Endothelial cell of umbilical vein (primary cell): ENCODE measurements around the gene NEDD4L.

Experiments used
- EZH2 ChIP-seq: IDR thresholded peaks from 2 replicates; pipeline ENCODE4 v1.6.1; 2012; ENCODE audit warnings: borderline replicate concordance, low read depth, mild to moderate bottlenecking, moderate library complexity, low read length, inconsistent platforms; ENCODE audit not compliant: severe bottlenecking
- GATA2 ChIP-seq: IDR thresholded peaks from 2 replicates; pipeline ENCODE4 v1.7.0; 2011; ENCODE audit warnings: low read depth, mild to moderate bottlenecking, moderate library complexity, mixed read lengths, low read length; ENCODE audit not compliant: insufficient read length, insufficient read depth
- JUN ChIP-seq: IDR thresholded peaks from 2 replicates; pipeline ENCODE4 v1.6.1; 2011; ENCODE audit warnings: borderline replicate concordance, low read depth; ENCODE audit not compliant: insufficient read length, insufficient read depth
- MAX ChIP-seq: IDR thresholded peaks from 2 replicates; pipeline ENCODE4 v1.6.1; 2011; ENCODE audit not compliant: insufficient read depth, insufficient read length
- MYC ChIP-seq: IDR thresholded peaks from one replicate; pipeline ENCODE4 v1.6.1; 2011; ENCODE audit warnings: mild to moderate bottlenecking, low read depth, low read length
- POLR2A ChIP-seq: IDR thresholded peaks from 2 replicates; pipeline ENCODE4 v1.6.1; 2012; ENCODE audit warnings: low read depth, mild to moderate bottlenecking, control low read depth, low read length
- POLR2AphosphoS5 ChIP-seq: IDR thresholded peaks from 2 replicates; pipeline ENCODE4 v1.6.1; 2012; ENCODE audit warnings: low read depth, mild to moderate bottlenecking, control low read depth, low read length, moderate library complexity; ENCODE audit not compliant: insufficient read depth
- TF ChIP-seq, protein P1 (sequence below), 2 donors: IDR thresholded peaks; 1 replicate in 1 of 2; 2 replicates in 1 of 2; pipeline ENCODE4 v1.5.1; 2011; ENCODE audit warnings: low read length in 2 of 2, mild to moderate bottlenecking in 2 of 2, moderate library complexity in 2 of 2, control low read depth in 1 of 2, inconsistent platforms in 1 of 2, low read depth in 1 of 2; ENCODE audit not compliant: insufficient read depth in 1 of 2; ENCODE audit errors: extremely low read depth in 1 of 2

GRCh38 chr18:58242968-58243367 is 198.9 kb downstream of the NEDD4L start:
- TF ChIP-seq POLR2A (no peak), EZH2 (no peak), POLR2AphosphoS5 (no peak), MYC (no peak), MAX (no peak), GATA2 (no peak), JUN (no peak)
- TF ChIP-seq, protein P1, sequence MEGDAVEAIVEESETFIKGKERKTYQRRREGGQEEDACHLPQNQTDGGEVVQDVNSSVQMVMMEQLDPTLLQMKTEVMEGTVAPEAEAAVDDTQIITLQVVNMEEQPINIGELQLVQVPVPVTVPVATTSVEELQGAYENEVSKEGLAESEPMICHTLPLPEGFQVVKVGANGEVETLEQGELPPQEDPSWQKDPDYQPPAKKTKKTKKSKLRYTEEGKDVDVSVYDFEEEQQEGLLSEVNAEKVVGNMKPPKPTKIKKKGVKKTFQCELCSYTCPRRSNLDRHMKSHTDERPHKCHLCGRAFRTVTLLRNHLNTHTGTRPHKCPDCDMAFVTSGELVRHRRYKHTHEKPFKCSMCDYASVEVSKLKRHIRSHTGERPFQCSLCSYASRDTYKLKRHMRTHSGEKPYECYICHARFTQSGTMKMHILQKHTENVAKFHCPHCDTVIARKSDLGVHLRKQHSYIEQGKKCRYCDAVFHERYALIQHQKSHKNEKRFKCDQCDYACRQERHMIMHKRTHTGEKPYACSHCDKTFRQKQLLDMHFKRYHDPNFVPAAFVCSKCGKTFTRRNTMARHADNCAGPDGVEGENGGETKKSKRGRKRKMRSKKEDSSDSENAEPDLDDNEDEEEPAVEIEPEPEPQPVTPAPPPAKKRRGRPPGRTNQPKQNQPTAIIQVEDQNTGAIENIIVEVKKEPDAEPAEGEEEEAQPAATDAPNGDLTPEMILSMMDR (IDR thresholded peaks at IDR 0.05; ENCODE audit: extremely low read depth in 1 of 2, insufficient read depth in 1 of 2, low read depth in 1 of 2, low read length in 2 of 2), result no peak
